Measurements from ENCODE around the gene GPRIN3. TPM values are rescaled to one million over a fixed set of nuclear protein-coding genes. Genes with fewer than 3 reads are reported as not detected.

The GPRIN3 gene
- total RNA-seq, 4 donors from 2014 or later: 2.4 to 4.3 (median 2.7) TPM

- H3K27ac ChIP-seq: no peak overlapping the region
- TF ChIP-seq POLR2AphosphoS5 (IDR thresholded peaks at IDR 0.05): no peak
- H3K4me3 ChIP-seq: no peak overlapping the region
- 16 to 23% methylated on average over 3 to 5 of the region's 5 CpGs for WGBS, 2 donors (ENCODE audit: low coverage in 1 of 2)
- no peaks in the 10 kb centered on the region for H3K27me3 ChIP-seq
- no peaks in the 10 kb centered on the region for H3K9me3 ChIP-seq
- no peaks in the 10 kb centered on the region for H3K36me3 ChIP-seq
- peaks cover 0 to 20% (median 6%) of the 10 kb centered on the region in 3 donors for H3K4me1 ChIP-seq
- no peak for ATAC-seq
These were observed 64.5 kb downstream of the GPRIN3 start for GRCh38 chr4:89242864-89243732.

- Histone ChIP-seq H3K9me3 (no peaks in the 10 kb centered on the region), H3K4me1 (peaks cover 0 to 20% (median 6%) of the 10 kb centered on the region in 3 donors), H3K27me3 (no peaks in the 10 kb centered on the region), H3K27ac (no peak overlapping the region), H3K36me3 (no peaks in the 10 kb centered on the region), H3K4me3 (no peak overlapping the region)
- no peak for ATAC-seq
- TF ChIP-seq EP300 (IDR thresholded peaks at IDR 0.05) (no peak), POLR2A (IDR thresholded peaks at IDR 0.05) (no peak)
- WGBS, 2 donors (ENCODE audit: low coverage in 1 of 2): 53 to 86% methylated on average over 2 of the region's 2 CpGs
These were observed 65.4 kb downstream of the GPRIN3 start for GRCh38 chr4:89242216-89242615.

- WGBS, 2 donors (ENCODE audit: low coverage in 1 of 2): 93 to 96% methylated on average over 3 of the region's 3 CpGs
- ATAC-seq: no peak
- H3K4me3 ChIP-seq: no peak overlapping the region
- no peaks in the 10 kb centered on the region for H3K36me3 ChIP-seq
- H3K4me1 ChIP-seq: peaks cover 0 to 7% (median 0%) of the 10 kb centered on the region in 3 donors
- no peaks in the 10 kb centered on the region for H3K9me3 ChIP-seq
- H3K27ac ChIP-seq: no peak overlapping the region
- TF ChIP-seq POLR2A (IDR thresholded peaks at IDR 0.05) (no peak), POLR2AphosphoS5 (IDR thresholded peaks at IDR 0.05) (no peak), CTCF (IDR thresholded peaks at IDR 0.05) (no peak), EP300 (IDR thresholded peaks at IDR 0.05) (no peak)
- H3K27me3 ChIP-seq: no peaks in the 10 kb centered on the region
These were observed 77.3 kb downstream of the GPRIN3 start for GRCh38 chr4:89230271-89230670.

- no peak overlapping the region for H3K4me3 ChIP-seq
- H3K36me3 ChIP-seq: no peaks in the 10 kb centered on the region
- H3K4me1 ChIP-seq: peaks cover 0 to 7% (median 0%) of the 10 kb centered on the region in 3 donors
- ATAC-seq: peak; percentile 78
- H3K27ac ChIP-seq: no peak overlapping the region
- WGBS, 2 donors (ENCODE audit: low coverage in 1 of 2): 31% methylated on average over 8 to 9 of the region's 9 CpGs
- H3K9me3 ChIP-seq: no peaks in the 10 kb centered on the region
- no peak for TF ChIP-seq EP300 (IDR thresholded peaks at IDR 0.05)
- peak; percentile 47 to 81 (median 74) for TF ChIP-seq CTCF (IDR thresholded peaks at IDR 0.05)
- TF ChIP-seq POLR2A (IDR thresholded peaks at IDR 0.05): no peak
- no peak for TF ChIP-seq POLR2AphosphoS5 (IDR thresholded peaks at IDR 0.05)
- H3K27me3 ChIP-seq: no peaks in the 10 kb centered on the region
These were observed 80.7 kb downstream of the GPRIN3 start for GRCh38 chr4:89226665-89227574.

- 55 to 88% methylated on average over 1 to 2 of the region's 2 CpGs for WGBS, 2 donors (ENCODE audit: low coverage in 1 of 2)
- Histone ChIP-seq H3K27ac (no peak overlapping the region), H3K9me3 (no peaks in the 10 kb centered on the region), H3K4me3 (no peak overlapping the region), H3K27me3 (no peaks in the 10 kb centered on the region), H3K4me1 (peaks cover 0 to 4% (median 0%) of the 10 kb centered on the region in 3 donors), H3K36me3 (no peaks in the 10 kb centered on the region)
- ATAC-seq: no peak
- TF ChIP-seq POLR2A (IDR thresholded peaks at IDR 0.05) (no peak), POLR2AphosphoS5 (IDR thresholded peaks at IDR 0.05) (no peak), CTCF (IDR thresholded peaks at IDR 0.05) (no peak), EP300 (IDR thresholded peaks at IDR 0.05) (no peak)
These were observed 85.4 kb downstream of the GPRIN3 start for GRCh38 chr4:89222170-89222569.
